Karpas-422 (cell line): ENCODE measurements around the gene VASN. TPM values are rescaled to one million over a fixed set of nuclear protein-coding genes. Genes with fewer than 3 reads are reported as not detected.

Experiments used
- DNase-seq: peaks from one replicate; pipeline ENCODE4 v3.0.0-alpha.2; 2015
- H2AFZ ChIP-seq: fragments of 200-600 bp; sonication (generic); 2 replicates; pipeline ENCODE4 v1.6.1; 2014; ENCODE audit warnings: antibody characterized with exemption, low read length, mixed read lengths
- H3K27ac ChIP-seq: fragments of 200-600 bp; sonication (generic); 2 replicates; pipeline ENCODE4 v1.5.1; 2014; ENCODE audit warnings: mild to moderate bottlenecking, low read length, moderate library complexity
- H3K27me3 ChIP-seq: fragments of 200-600 bp; sonication (generic); 2 replicates; pipeline ENCODE4 v1.6.1; 2014; ENCODE audit warnings: low read length, mixed read lengths
- H3K36me3 ChIP-seq: fragments of 200-600 bp; sonication (generic); 2 replicates; pipeline ENCODE4 v1.6.1; 2014; ENCODE audit warnings: low read length, mixed read lengths; ENCODE audit not compliant: insufficient read depth
- H3K4me1 ChIP-seq: fragments of 200-600 bp; sonication (generic); 2 replicates; pipeline ENCODE4 v1.6.1; 2014; ENCODE audit warnings: mild to moderate bottlenecking, low read length, mixed read lengths
- H3K4me2 ChIP-seq: fragments of 200-600 bp; sonication (generic); 2 replicates; pipeline ENCODE4 v1.6.1; 2014; ENCODE audit warnings: low read length, low read depth, mild to moderate bottlenecking; ENCODE audit not compliant: poor library complexity, severe bottlenecking
- H3K4me3 ChIP-seq: fragments of 200-600 bp; sonication (generic); 2 replicates; pipeline ENCODE4 v1.5.1; 2014; ENCODE audit warnings: mild to moderate bottlenecking, antibody characterized with exemption, low read length, mixed read lengths
- H3K79me2 ChIP-seq: fragments of 200-600 bp; sonication (generic); 2 replicates; pipeline ENCODE4 v1.6.1; 2014; ENCODE audit warnings: mild to moderate bottlenecking, low read length, mixed read lengths
- H3K9ac ChIP-seq: fragments of 200-600 bp; sonication (generic); 2 replicates; pipeline ENCODE4 v1.6.0; 2014; ENCODE audit warnings: low read length
- H3K9me2 ChIP-seq: fragments of 200-600 bp; sonication (generic), shearing (Covaris generic); replicated peaks from 2 replicates; pipeline ENCODE4 v1.6.0; 2014; ENCODE audit warnings: mild to moderate bottlenecking, low read length, moderate library complexity; ENCODE audit not compliant: insufficient read depth
- H3K9me3 ChIP-seq: fragments of 300-700, 200-600 bp; sonication (generic); 2 replicates; pipeline ENCODE4 v1.6.1; 2014; ENCODE audit warnings: low read length, mixed read lengths
- H4K20me1 ChIP-seq: fragments of 200-600 bp; sonication (generic); 2 replicates; pipeline ENCODE4 v1.6.1; 2014; ENCODE audit warnings: mild to moderate bottlenecking, antibody characterized with exemption, low read length, low read depth; ENCODE audit not compliant: insufficient read depth
- small RNA-seq: library from RNA; depleted of rRNA; stranded (forward); fragments of <200 nt; gene quantifications from one replicate; pipeline ENCODE3, GENCODE V24; 2014
- total RNA-seq: library from RNA; depleted of rRNA; stranded (reverse); fragments of >200 nt; shearing (Covaris generic); gene quantifications from 2 replicates; pipeline ENCODE4 v1.2.3, GENCODE V29; 2014; ENCODE audit warnings: low replicate concordance; rRNA removed

Gene VASN
- total RNA-seq, 1 experiment from 2014 or later: 4.1 TPM

DNA sequence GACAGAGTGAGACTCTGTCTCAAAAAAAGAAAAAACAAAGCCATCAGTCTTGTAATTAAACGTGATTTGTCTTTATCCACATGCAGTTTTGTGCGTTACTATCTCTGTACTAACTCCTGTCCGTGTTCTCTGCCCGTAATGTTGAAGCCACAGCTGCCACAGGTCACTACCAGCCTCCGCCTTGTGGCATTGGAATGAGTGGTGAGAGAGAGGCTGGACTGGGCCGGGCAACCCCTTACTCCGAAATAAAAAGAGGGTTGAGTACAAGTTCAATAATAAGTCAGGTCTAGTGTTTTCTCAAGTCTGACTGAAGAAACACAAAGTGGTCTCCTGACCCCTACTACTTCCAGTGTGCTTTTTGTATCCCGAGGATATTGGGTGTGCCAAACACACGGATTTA lies 59.4 kb downstream of the VASN start:
- peaks cover 27% of the 10 kb centered on the region for H3K36me3 ChIP-seq
- no peak overlapping the region for H3K4me3 ChIP-seq
- H3K4me1 ChIP-seq: peaks cover 13% of the 10 kb centered on the region
- H3K9me2 ChIP-seq: no peaks in the 10 kb centered on the region
- no peaks in the 10 kb centered on the region for H3K27me3 ChIP-seq
- H2AFZ ChIP-seq: no peak overlapping the region
- 0 out of 2 replicates have a peak, but pooled peaks cover 6% of the 10 kb centered on the region for H4K20me1 ChIP-seq
- no peak overlapping the region for H3K9ac ChIP-seq
- DNase-seq: no peak
- H3K4me2 ChIP-seq: no peak overlapping the region
- H3K79me2 ChIP-seq: peaks cover 53% of the 10 kb centered on the region
- H3K9me3 ChIP-seq: no peaks in the 10 kb centered on the region
- no peak overlapping the region for H3K27ac ChIP-seq

Small RNA genes lying within 50 kb of the gene (small RNA-seq; reads per million reads assigned to genes)
- not detected for gene AC012676.2

Other genes starting within 250 kb of the VASN start
- 0.11 TPM in 1 of 2 replicates, not detected in the other for gene SRL, start 129.8 kb upstream of the VASN start, total RNA-seq
- 32.4 and 38.9 TPM in 2 replicates for gene TFAP4, start 98.8 kb upstream of the VASN start, total RNA-seq
- 0.07 TPM in 1 of 2 replicates, not detected in the other for gene GLIS2, start 55.8 kb upstream of the VASN start, total RNA-seq
- 65.6 and 126 TPM in 2 replicates for gene PAM16, start 20.5 kb upstream of the VASN start, total RNA-seq
- gene CORO7, start 44.7 kb downstream of the VASN start, total RNA-seq: 46.2 and 84.9 TPM in 2 replicates
- 56.5 and 74.7 TPM in 2 replicates for gene DNAJA3, start 54.0 kb downstream of the VASN start, total RNA-seq
- gene NMRAL1, start 102.8 kb downstream of the VASN start, total RNA-seq: 48.2 and 129 TPM in 2 replicates
- gene HMOX2, start 104.5 kb downstream of the VASN start, total RNA-seq: 50.1 and 76.2 TPM in 2 replicates
- gene CDIP1, start 166.9 kb downstream of the VASN start, total RNA-seq: not detected in 2 replicates
- gene C16orf96, start 184.5 kb downstream of the VASN start, total RNA-seq: not detected in 2 replicates
- gene UBALD1, start 243.0 kb downstream of the VASN start, total RNA-seq: 10.0 and 30.6 TPM in 2 replicates